Adipocyte (in vitro differentiated cells): ENCODE data around the gene UTP4.

ENCODE experiments used
- DNase-seq: peaks from one replicate; pipeline ENCODE4 v3.0.0-alpha.2; 2015; ENCODE audit warnings: low read depth
- H3K27me3 ChIP-seq: replicated peaks from 2 replicates; pipeline ENCODE4 v1.7.0; 2013; ENCODE audit warnings: mild to moderate bottlenecking, low read length, moderate library complexity; ENCODE audit not compliant: control insufficient read depth, insufficient read depth
- H3K36me3 ChIP-seq: 2 replicates; pipeline ENCODE4 v1.7.0; 2013; ENCODE audit warnings: low read length, mild to moderate bottlenecking, moderate library complexity; ENCODE audit not compliant: control insufficient read depth, insufficient read depth, severe bottlenecking
- H3K4me1 ChIP-seq: 2 replicates; pipeline ENCODE4 v1.7.0; 2013; ENCODE audit warnings: mild to moderate bottlenecking, low read length, moderate library complexity; ENCODE audit not compliant: control insufficient read depth, insufficient read depth
- H3K4me3 ChIP-seq: 2 replicates; pipeline ENCODE4 v1.7.0; 2013; ENCODE audit warnings: mild to moderate bottlenecking, low read length, moderate library complexity
- H3K9ac ChIP-seq: 2 replicates; pipeline ENCODE4 v1.7.0; 2013; ENCODE audit warnings: mild to moderate bottlenecking, low read length, moderate library complexity
- H3K9me3 ChIP-seq: 2 replicates; pipeline ENCODE4 v1.7.0; 2013; ENCODE audit warnings: mild to moderate bottlenecking, low read length, moderate library complexity; ENCODE audit not compliant: control insufficient read depth

UTP4 gene

DNA sequence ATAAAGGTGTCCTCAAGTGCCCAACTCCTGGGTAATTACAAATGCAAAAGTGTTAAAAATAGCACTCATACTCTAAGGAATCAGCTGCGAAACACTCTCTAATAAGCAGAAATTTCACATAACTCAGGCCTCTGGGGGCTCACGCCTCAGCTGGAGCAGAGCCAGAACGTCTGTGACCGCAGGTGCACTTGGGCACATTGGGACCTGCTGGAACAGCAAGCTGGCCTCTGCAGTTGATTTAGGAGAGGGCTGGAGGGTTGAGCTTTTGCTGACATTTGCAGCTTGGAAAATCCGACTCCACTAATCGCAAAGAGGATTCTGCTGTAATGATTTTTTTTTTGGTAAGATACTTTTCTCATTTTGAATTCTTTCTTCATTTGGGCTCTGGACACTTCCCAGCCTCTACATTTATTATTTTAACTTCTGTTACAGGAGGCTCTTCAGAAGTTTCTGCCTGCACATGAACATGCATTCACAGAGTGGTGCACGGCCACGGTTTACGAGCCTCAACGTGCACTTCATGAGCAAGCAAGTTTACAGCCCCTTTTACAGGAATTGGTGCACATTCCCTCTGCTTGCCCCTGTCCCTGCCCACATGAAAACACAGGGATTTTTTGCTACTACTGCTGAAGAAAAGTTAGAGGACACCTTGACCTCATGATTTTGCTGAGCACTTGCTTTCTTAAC is 50.4 kb downstream of the UTP4 start:
- no peak for DNase-seq
- Histone ChIP-seq H3K4me1 (peaks cover 39% of the 10 kb centered on the region), H3K9me3 (no peaks in the 10 kb centered on the region), H3K4me3 (peak overlapping the region; percentile 52), H3K27me3 (no peaks in the 10 kb centered on the region), H3K9ac (peak overlapping the region; percentile 64), H3K36me3 (no peaks in the 10 kb centered on the region)

- H3K4me1 ChIP-seq = peaks cover 53% of the 10 kb centered on the region
- H3K9ac ChIP-seq = peak within 1 kb of the TSS; percentile 86
- DNase-seq = peak; percentile 97
- H3K9me3 ChIP-seq = no peaks in the 10 kb centered on the region
- H3K36me3 ChIP-seq = no peaks in the 10 kb centered on the region
- H3K27me3 ChIP-seq = no peaks in the 10 kb centered on the region
- peak within 1 kb of the TSS; percentile 90 for H3K4me3 ChIP-seq
Observed at GRCh38 chr16:69186642-69187445, 54.4 kb downstream of the UTP4 start, which contains the start of gene SNTB2. SNTB2 (plus strand) TSS chr16:69187164; CDS start chr16:69187167, 3 bp downstream.

DNA sequence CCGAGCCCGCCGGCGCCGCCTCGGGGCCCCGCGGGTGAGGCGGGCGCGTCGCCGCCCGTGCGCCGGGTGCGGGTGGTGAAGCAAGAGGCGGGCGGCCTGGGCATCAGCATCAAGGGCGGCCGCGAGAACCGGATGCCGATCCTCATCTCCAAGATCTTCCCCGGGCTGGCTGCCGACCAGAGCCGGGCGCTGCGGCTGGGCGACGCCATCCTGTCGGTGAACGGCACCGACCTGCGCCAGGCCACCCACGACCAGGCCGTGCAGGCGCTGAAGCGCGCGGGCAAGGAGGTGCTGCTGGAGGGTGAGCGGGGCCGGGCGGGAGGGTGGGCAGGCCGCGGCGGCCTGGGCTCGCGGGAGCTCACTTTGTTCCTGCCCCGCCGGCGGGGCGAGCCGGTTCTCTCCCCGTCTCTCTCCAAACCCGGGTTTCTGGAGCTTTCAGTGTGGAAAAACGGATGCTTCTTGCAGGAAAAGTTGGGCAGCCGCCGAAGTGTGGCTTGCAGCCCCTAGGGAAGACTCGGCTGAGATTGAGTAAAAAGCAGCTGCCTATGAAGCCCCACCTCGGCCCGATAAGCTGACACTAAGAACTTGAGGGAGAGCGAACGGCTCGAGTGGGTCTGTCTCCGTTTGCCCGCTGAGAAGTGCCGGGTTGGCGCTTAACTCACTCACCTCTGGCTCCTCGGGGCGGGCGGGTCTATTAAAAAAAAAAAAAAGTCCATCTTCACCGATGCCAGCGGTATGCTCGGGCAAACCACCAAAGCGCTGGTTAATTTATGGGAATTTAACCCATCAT is 55.2 kb downstream of the UTP4 start:
- H3K9me3 ChIP-seq = no peaks in the 10 kb centered on the region
- peak; percentile 74 for DNase-seq
- H3K4me1 ChIP-seq = peaks cover 55% of the 10 kb centered on the region
- H3K4me3 ChIP-seq = peak overlapping the region; percentile 90
- H3K9ac ChIP-seq = peak overlapping the region; percentile 86
- H3K27me3 ChIP-seq = no peaks in the 10 kb centered on the region
- H3K36me3 ChIP-seq = no peaks in the 10 kb centered on the region

DNA sequence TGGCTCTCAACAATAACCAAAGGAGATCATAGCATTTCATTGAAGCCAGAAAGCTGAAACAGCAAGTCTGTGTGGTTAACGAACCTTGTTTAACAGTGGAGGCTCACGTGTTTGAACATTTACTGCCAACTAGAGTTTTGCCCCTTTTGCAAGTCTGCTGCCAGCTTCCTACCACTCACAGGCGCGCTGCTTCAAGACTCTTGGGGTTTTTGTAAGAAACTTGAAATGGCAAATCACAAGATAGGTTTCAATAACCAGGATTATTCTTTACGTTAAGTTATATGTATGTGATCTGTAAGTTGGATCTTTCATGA is 55.7 kb downstream of the UTP4 start:
- Histone ChIP-seq H3K4me3 (peak overlapping the region; percentile 90), H3K27me3 (no peaks in the 10 kb centered on the region), H3K4me1 (peaks cover 49% of the 10 kb centered on the region), H3K9ac (peak overlapping the region; percentile 86), H3K9me3 (no peaks in the 10 kb centered on the region), H3K36me3 (no peaks in the 10 kb centered on the region)
- peak; percentile 69 for DNase-seq

DNA sequence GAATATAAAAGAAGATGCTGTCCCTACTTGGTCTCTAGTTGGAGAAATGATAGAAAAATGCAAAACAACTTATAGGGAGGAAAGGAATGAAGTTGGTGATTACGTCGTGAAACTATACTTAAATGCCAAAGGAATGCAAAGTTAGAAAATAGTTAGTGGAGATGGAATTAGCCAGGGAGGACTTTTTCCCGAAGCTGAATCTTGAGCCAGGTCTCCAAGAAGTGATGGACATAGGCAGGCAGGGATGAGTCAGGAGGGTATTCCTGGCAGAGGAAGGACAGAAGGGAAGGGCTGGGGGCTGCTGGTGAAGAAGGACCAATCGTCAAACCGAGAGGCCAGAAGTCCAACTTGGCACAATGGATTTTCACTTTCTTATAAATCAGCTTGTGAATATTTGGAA is 56.3 kb downstream of the UTP4 start:
- Histone ChIP-seq H3K36me3 (no peaks in the 10 kb centered on the region), H3K9me3 (no peaks in the 10 kb centered on the region), H3K9ac (peak overlapping the region; percentile 86), H3K4me3 (peak overlapping the region; percentile 90), H3K4me1 (peaks cover 46% of the 10 kb centered on the region), H3K27me3 (no peaks in the 10 kb centered on the region)
- peak; percentile 65 for DNase-seq

GRCh38 chr16:69190046-69190588 is 57.7 kb downstream of the UTP4 start:
- H3K27me3 ChIP-seq = no peaks in the 10 kb centered on the region

GRCh38 chr16:69190598-69190997 is 58.1 kb downstream of the UTP4 start:
- DNase-seq = no peak
- H3K9me3 ChIP-seq = no peaks in the 10 kb centered on the region
- H3K4me1 ChIP-seq = peaks cover 60% of the 10 kb centered on the region
- H3K27me3 ChIP-seq = no peaks in the 10 kb centered on the region
- no peaks in the 10 kb centered on the region for H3K36me3 ChIP-seq
- no peak overlapping the region for H3K4me3 ChIP-seq
- H3K9ac ChIP-seq = no peak overlapping the region

More at GRCh38 chr16:69190046-69190588, 57.7 kb downstream of the UTP4 start:
- no peak for DNase-seq
- no peak overlapping the region for H3K9ac ChIP-seq
- no peaks in the 10 kb centered on the region for H3K36me3 ChIP-seq
- H3K4me3 ChIP-seq = peak overlapping the region; percentile 90
- H3K4me1 ChIP-seq = peaks cover 55% of the 10 kb centered on the region
- no peaks in the 10 kb centered on the region for H3K9me3 ChIP-seq

GRCh38 chr16:69191136-69191535 is 58.7 kb downstream of the UTP4 start:
- DNase-seq = no peak
- H3K4me1 ChIP-seq = peaks cover 62% of the 10 kb centered on the region
- H3K9ac ChIP-seq = no peak overlapping the region
- no peaks in the 10 kb centered on the region for H3K9me3 ChIP-seq
- H3K27me3 ChIP-seq = no peaks in the 10 kb centered on the region
- no peak overlapping the region for H3K4me3 ChIP-seq
- no peaks in the 10 kb centered on the region for H3K36me3 ChIP-seq

DNA sequence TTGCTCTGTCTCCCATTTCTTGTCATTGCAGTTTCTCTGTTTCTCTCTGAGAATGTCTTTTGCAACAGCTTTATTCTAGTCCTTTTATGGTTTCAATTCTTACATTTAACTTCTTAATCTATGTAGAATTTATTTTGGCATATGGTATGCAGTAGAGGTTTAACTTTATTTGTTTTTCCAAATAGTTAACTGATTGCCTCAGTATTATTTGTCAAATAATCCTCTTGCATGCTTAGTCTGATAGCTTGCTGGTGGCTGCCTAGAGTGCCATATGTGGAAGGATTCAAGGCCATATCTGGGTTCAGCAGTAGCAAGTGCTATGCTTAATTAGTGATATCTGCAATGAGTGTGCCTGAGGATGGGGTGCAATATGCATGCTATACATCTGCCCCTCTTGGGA is 61.4 kb downstream of the UTP4 start:
- Histone ChIP-seq H3K9me3 (no peaks in the 10 kb centered on the region), H3K36me3 (no peaks in the 10 kb centered on the region), H3K27me3 (no peaks in the 10 kb centered on the region), H3K9ac (no peak overlapping the region), H3K4me1 (peaks cover 70% of the 10 kb centered on the region), H3K4me3 (no peak overlapping the region)
- DNase-seq = peak; percentile 60

DNA sequence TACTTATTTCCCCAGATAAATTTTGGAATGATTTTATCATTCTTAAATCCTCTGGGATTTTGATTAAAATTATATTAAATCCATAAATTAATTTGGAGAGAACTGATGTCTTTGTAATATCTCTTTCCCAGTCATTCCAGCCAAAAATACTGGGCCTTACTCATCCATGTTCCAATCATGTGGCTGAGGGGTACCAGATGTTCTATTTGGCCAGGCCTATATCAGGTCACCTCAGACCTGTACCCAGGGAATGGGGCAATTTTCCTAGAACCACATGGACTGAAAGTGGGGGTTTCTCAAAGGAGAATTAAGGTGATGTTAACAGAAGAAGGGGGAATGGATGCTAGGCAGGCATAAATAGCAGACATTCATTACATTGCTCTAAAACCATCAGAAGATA is 62.0 kb downstream of the UTP4 start:
- Histone ChIP-seq H3K9ac (no peak overlapping the region), H3K27me3 (no peaks in the 10 kb centered on the region), H3K36me3 (no peaks in the 10 kb centered on the region), H3K9me3 (no peaks in the 10 kb centered on the region), H3K4me3 (no peak overlapping the region), H3K4me1 (peaks cover 69% of the 10 kb centered on the region)
- no peak for DNase-seq
